ENCODE results near the gene SLC22A23.

The SLC22A23 gene

GRCh38 chr6:3303795-3304411 lies 152.9 kb downstream of the SLC22A23 start:
- H3K27me3 Mint-ChIP-seq, result peaks cover 21% of the 10 kb centered on the region
- H3K27ac Mint-ChIP-seq, result no peak overlapping the region
- H3K4me3 Mint-ChIP-seq, result no peak overlapping the region
- no peaks in the 10 kb centered on the region for H3K4me1 Mint-ChIP-seq (ENCODE audit: low read depth)
- intact Hi-C loops (cut with micrococcal nuclease), result no loop called here
- no peaks in the 10 kb centered on the region for H3K36me3 Mint-ChIP-seq (ENCODE audit: low read depth)
- peaks cover 10% of the 10 kb centered on the region for H3K9me3 Mint-ChIP-seq

DNA sequence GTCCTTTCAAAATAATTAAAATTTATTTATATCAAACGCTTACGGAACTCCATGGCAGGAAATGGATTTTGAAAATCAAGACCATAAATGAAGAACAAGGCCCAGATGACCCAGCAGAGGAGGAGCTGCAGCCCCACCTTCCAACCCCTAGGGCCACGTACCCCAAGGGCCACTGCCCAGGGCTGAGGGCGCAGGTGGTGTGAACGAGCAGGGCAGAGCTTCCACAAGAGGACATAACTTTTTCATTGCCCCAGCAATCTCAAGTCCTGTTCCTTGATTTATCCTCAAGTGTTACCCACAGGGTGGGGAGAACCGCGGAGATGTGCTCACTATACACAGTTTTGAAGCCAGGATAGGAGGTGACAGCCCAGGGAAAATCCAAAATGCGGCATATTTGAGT lies 155.3 kb downstream of the SLC22A23 start:
- Mint-ChIP-seq H3K27ac (no peak overlapping the region), H3K9me3 (peaks cover 10% of the 10 kb centered on the region), H3K27me3 (peaks cover 24% of the 10 kb centered on the region), H3K4me3 (no peak overlapping the region), H3K4me1 (ENCODE audit: low read depth) (no peaks in the 10 kb centered on the region), H3K36me3 (ENCODE audit: low read depth) (no peaks in the 10 kb centered on the region)
- intact Hi-C loops (cut with micrococcal nuclease), result no loop called here

GRCh38 chr6:3299221-3299620 lies 157.6 kb downstream of the SLC22A23 start:
- peaks cover 27% of the 10 kb centered on the region for H3K27me3 Mint-ChIP-seq
- H3K4me3 Mint-ChIP-seq, result no peak overlapping the region
- H3K27ac Mint-ChIP-seq, result no peak overlapping the region
- no peaks in the 10 kb centered on the region for H3K36me3 Mint-ChIP-seq (ENCODE audit: low read depth)
- no peaks in the 10 kb centered on the region for H3K4me1 Mint-ChIP-seq (ENCODE audit: low read depth)
- H3K9me3 Mint-ChIP-seq, result no peaks in the 10 kb centered on the region
- intact Hi-C loops (cut with micrococcal nuclease), result no loop called here

DNA sequence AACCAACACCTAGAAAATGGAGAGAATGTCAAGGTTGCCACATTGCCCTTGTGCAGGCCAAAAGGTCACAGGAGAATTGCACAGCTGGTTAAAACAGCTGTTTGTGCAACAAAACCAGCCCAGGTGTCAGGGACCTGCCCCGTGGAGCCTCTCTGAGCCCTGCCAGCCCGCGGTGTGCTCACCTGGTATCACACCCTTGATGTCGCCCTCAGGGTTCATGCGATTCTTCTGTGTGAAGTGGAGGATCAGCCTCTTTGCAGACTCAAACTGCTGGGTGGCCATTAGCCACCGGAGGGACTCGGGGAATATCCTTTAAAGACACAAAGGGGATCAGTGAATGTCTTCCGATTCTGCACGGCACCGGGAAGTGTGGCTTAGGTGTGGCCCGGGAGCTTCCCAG lies 158.9 kb downstream of the SLC22A23 start:
- Mint-ChIP-seq H3K27me3 (peaks cover 26% of the 10 kb centered on the region), H3K27ac (no peak overlapping the region), H3K4me3 (no peak overlapping the region), H3K36me3 (ENCODE audit: low read depth) (no peaks in the 10 kb centered on the region), H3K4me1 (ENCODE audit: low read depth) (no peaks in the 10 kb centered on the region), H3K9me3 (no peaks in the 10 kb centered on the region)
- intact Hi-C loops (cut with micrococcal nuclease), result no loop called here

DNA sequence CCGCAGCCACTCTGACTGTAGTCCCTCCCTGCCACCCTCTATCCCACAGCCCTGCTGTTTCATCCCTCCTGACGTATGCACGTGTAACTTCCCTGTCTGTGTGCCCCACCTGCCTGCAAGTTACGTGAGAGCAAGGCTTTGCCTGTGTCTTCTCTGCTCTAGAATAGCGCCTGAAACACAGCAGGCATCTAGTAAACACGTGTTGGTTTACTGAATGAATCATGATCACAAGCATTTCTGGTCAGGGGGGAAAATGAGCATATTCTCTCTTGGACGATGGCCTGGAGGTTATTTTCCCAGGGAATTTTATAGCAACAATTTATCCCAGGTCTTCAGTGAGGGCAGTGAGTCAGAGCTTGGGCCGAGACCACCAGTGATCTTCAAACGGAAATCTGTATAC lies 159.8 kb downstream of the SLC22A23 start:
- intact Hi-C loops (cut with micrococcal nuclease), result no loop called here
- Mint-ChIP-seq H3K4me1 (ENCODE audit: low read depth) (no peaks in the 10 kb centered on the region), H3K4me3 (no peak overlapping the region)

GRCh38 chr6:3296537-3296936 lies 160.3 kb downstream of the SLC22A23 start:
- Mint-ChIP-seq H3K4me3 (no peak overlapping the region), H3K27ac (no peak overlapping the region)
- intact Hi-C loops (cut with micrococcal nuclease), result no loop called here

More for the DNA sequence above, 159.8 kb downstream of the SLC22A23 start:
- Mint-ChIP-seq H3K36me3 (ENCODE audit: low read depth) (no peaks in the 10 kb centered on the region), H3K27ac (no peak overlapping the region), H3K9me3 (no peaks in the 10 kb centered on the region), H3K27me3 (peaks cover 19% of the 10 kb centered on the region)

GRCh38 chr6:3296078-3296477 lies 160.8 kb downstream of the SLC22A23 start:
- Mint-ChIP-seq H3K9me3 (no peaks in the 10 kb centered on the region), H3K4me3 (no peak overlapping the region), H3K4me1 (ENCODE audit: low read depth) (no peaks in the 10 kb centered on the region), H3K36me3 (ENCODE audit: low read depth) (no peaks in the 10 kb centered on the region), H3K27me3 (peaks cover 15% of the 10 kb centered on the region), H3K27ac (no peak overlapping the region)
- intact Hi-C loops (cut with micrococcal nuclease), result no loop called here

More at GRCh38 chr6:3296537-3296936, 160.3 kb downstream of the SLC22A23 start:
- peaks cover 17% of the 10 kb centered on the region for H3K27me3 Mint-ChIP-seq
- H3K9me3 Mint-ChIP-seq, result no peaks in the 10 kb centered on the region
- H3K4me1 Mint-ChIP-seq (ENCODE audit: low read depth), result no peaks in the 10 kb centered on the region
- no peaks in the 10 kb centered on the region for H3K36me3 Mint-ChIP-seq (ENCODE audit: low read depth)

DNA sequence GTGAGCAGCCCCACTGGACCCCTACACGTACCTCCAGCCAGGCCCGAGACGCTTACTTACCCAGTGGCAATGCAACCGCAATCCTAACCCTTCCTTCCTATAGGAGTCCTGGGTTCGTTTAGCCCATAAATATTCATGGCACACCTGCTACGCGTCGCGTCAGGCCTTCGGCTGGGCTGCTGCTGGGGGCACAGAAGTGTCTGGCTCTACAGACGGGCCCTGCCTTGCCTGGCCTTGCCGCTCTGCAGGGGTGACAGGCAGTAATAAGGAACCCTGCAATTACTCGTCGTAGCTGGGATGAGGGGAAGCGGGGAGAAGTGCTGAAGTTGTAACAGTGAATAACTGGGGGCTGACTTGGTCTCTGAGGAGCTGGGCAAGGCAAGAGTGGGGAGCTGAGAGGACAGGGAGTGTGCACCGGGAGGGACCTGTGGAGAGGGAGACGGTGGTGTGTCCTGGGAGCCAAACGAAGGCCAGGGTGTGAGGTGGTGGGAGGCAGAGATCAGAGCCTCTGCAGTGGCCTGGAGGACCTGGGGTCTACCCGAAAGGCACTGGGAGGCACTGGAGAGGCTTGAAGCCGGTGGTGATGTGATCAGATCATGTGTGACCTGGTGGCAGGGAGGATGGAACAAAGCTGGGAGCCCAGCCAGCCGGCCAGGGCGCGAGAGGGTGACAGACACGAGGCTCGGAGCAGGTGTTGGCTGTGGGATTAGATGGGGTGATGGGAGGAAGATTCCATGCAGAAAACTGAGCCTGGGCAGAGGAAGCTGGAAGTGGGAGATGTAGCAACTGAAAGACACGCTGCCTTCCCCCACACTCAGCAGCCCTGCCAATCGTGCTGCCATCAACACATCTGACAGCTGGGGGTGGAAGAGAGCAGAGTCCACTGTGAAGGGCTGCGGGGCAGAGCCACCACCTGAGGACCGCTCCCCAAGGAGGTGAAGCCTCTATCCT lies 161.7 kb downstream of the SLC22A23 start:
- Mint-ChIP-seq H3K27me3 (peaks cover 15% of the 10 kb centered on the region), H3K4me1 (ENCODE audit: low read depth) (no peaks in the 10 kb centered on the region), H3K36me3 (ENCODE audit: low read depth) (no peaks in the 10 kb centered on the region), H3K9me3 (no peaks in the 10 kb centered on the region), H3K4me3 (no peak overlapping the region), H3K27ac (no peak overlapping the region)
- intact Hi-C loops (cut with micrococcal nuclease), result no loop called here

GRCh38 chr6:3294396-3294795 lies 162.5 kb downstream of the SLC22A23 start:
- Mint-ChIP-seq H3K9me3 (no peaks in the 10 kb centered on the region), H3K4me1 (ENCODE audit: low read depth) (no peaks in the 10 kb centered on the region), H3K27ac (no peak overlapping the region), H3K36me3 (ENCODE audit: low read depth) (no peaks in the 10 kb centered on the region), H3K27me3 (peaks cover 15% of the 10 kb centered on the region), H3K4me3 (no peak overlapping the region)
- intact Hi-C loops (cut with micrococcal nuclease), result no loop called here

DNA sequence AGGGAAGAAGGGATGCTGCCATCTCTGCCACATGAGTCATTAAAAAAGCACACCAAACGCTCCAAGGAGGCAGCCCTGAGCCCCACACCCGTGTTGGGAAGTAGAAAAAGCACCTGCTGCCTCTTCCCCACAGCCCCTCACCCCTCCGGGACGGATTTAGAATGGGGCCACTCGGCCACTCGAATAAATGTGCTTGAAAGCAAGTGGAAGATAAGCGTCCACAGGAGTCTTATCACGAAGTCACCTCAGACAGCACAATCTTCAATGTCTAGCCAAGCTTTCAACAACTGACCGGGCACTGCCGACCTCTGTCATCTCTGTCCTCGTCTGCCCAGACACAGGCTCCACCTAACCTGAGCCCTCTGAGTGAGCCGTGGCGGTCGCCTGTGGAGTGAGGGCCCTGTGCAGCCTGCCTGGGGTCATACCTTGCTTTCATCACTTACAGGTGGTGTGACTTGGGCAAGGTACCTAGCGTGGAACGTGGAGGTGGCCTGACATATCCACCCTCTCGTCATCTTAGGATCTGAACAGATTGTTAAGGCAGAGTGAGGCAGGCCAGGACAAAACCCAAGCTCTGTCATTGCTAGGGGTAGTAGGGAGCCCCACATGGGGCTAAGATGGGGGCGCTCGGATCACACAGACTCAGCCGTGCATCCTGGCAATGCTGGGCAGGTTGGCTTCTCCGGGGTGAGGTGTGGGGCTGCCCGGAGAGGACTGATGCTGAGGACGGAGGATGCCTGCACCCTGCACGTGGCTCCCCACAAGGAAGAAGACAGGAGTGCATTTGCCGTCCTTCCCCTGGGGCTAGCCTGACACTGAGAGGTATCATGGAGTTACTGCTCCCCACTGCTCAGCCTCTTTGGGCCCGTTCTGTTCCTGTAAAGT lies 163.3 kb downstream of the SLC22A23 start:
- no peak overlapping the region for H3K27ac Mint-ChIP-seq
- H3K4me1 Mint-ChIP-seq (ENCODE audit: low read depth), result no peaks in the 10 kb centered on the region
- H3K4me3 Mint-ChIP-seq, result no peak overlapping the region
- no peaks in the 10 kb centered on the region for H3K9me3 Mint-ChIP-seq
- intact Hi-C loops (cut with micrococcal nuclease), result no loop called here
- no peaks in the 10 kb centered on the region for H3K36me3 Mint-ChIP-seq (ENCODE audit: low read depth)
- peaks cover 15% of the 10 kb centered on the region for H3K27me3 Mint-ChIP-seq

- Mint-ChIP-seq H3K4me1 (ENCODE audit: low read depth) (peaks cover 7% of the 10 kb centered on the region), H3K27me3 (peaks cover 15% of the 10 kb centered on the region), H3K36me3 (ENCODE audit: low read depth) (no peaks in the 10 kb centered on the region), H3K9me3 (no peaks in the 10 kb centered on the region), H3K27ac (no peak overlapping the region), H3K4me3 (no peak overlapping the region)
- intact Hi-C loops (cut with micrococcal nuclease), result no loop called here
Measured at GRCh38 chr6:3292431-3293197, 164.2 kb downstream of the SLC22A23 start.

GRCh38 chr6:3291987-3292386 lies 164.9 kb downstream of the SLC22A23 start:
- Mint-ChIP-seq H3K9me3 (no peaks in the 10 kb centered on the region), H3K27me3 (peaks cover 15% of the 10 kb centered on the region)
- intact Hi-C loops (cut with micrococcal nuclease), result no loop called here

DNA sequence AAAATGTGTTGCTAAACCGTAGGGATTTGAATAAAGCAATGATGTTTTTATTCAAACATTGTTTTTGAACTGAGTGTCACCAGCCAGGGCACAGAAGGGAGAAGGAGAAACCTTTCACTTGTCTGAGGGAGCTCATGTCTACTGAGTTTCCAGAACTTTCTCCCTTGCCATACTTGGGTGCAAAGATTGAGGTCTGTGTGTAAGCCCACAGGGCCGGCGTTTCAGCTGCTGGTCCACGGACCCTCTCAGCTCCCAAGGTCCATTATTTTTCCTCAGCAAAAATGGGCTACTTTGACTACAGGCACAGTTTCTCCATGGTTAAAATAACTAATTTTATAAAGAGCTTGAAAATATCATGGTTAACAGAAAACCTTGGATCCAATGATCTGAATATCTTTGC lies 165.5 kb downstream of the SLC22A23 start:
- H3K27ac Mint-ChIP-seq, result no peak overlapping the region
- H3K4me3 Mint-ChIP-seq, result no peak overlapping the region
- peaks cover 7% of the 10 kb centered on the region for H3K4me1 Mint-ChIP-seq (ENCODE audit: low read depth)
- no peaks in the 10 kb centered on the region for H3K9me3 Mint-ChIP-seq
- no peaks in the 10 kb centered on the region for H3K36me3 Mint-ChIP-seq (ENCODE audit: low read depth)
- intact Hi-C loops (cut with micrococcal nuclease), result no loop called here
- peaks cover 12% of the 10 kb centered on the region for H3K27me3 Mint-ChIP-seq

More at GRCh38 chr6:3291987-3292386, 164.9 kb downstream of the SLC22A23 start:
- Mint-ChIP-seq H3K27ac (no peak overlapping the region), H3K4me1 (ENCODE audit: low read depth) (peaks cover 7% of the 10 kb centered on the region), H3K4me3 (no peak overlapping the region), H3K36me3 (ENCODE audit: low read depth) (no peaks in the 10 kb centered on the region)
